ENCODE results near the gene ITGB3BP.
"Not testable (repeated sequence)": the region's sequence is repeated elsewhere in the genome, so short reads cannot be mapped to it uniquely, and the experiment has no call there.

Gene ITGB3BP

DNA sequence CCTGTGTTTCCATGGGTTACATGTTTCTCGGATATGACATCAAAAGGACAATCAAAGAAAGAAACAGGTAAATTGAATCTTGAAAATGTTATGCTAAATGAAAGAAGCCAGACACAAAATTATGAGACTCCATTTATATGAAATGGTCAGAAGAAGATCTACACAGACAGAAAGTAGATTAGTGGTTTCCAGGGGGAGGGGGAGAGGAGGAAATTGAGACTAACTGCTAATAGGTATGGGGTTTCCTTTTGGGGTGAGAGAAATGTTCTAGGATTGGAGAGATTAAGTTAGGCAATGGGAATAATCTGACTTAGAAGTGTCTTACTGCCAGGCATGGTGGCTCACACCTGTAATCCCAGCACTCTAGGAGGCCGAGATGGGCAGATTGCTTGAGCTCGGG, 21.8 kb downstream of the ITGB3BP start:
- no peak for DNase-seq

DNA sequence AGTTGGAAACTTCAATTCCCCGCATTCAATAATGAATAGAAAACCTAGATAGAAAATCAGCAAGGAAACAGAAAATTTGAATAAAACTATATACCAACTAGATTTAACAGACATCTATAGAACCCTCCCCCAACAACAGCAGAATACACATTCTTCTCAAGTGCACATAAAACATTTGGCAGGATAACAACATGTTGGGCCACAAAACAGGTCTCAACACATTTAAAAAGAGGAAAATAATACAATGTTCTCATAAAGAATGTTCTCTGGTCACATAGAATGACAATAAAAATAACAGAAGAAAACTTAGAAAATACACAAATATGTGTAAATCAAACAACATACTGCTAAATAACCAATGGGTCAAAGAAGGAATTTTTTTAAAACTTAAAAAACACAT, 24.9 kb downstream of the ITGB3BP start:
- DNase-seq, result no peak

DNA sequence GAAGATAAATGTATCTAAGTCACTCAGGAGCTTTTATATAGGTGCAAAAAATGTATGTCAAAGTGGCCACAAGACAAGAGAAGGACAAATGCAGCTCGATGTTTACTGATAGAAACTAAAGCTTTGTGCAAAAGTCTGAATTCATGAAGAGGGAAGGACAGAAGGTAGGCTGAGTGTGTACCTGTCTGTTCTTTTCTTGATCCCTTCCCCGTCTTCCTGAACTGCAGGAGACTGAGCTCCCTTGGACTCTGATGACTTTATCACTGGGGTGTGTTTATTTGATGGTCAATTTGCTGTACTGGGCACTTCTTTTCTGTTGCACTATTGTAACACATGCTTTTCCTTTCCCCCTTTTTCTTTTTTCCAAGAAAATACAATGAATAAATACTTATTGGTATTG, 25.4 kb downstream of the ITGB3BP start:
- DNase-seq, result no peak

DNA sequence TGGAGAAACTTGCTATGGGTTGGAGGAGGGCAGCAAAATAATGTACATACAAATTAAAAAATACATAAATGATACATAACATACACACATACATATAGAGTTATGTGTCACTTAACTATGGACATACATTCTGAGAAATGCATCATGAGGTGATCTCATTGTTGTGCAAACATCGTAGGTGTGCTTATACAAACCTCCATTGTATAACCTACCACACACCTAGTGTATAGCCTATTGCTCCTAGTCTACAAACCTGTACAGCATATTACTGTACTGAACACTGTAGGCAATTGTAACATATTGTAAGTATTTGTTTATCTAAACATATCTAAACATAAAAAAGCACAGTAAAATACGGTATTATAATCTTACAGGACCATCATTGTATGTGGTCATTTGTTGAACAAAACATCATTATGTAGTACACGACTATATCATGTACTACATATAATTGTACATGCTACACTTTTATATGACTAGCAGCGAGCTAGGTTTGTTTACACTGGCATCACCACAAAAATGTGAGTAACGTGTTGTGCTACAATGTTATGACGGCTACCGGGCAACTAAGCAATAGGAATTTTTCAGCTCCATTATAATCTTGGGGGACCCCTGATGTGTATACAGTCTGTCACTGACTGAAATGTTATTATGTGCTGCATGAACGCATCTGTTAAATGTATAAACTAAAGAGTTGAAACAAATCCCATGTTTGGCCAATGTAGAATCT, 35.5 kb downstream of the ITGB3BP start:
- no peak for DNase-seq

GRCh38 chr1:63486629-63487028, 36.4 kb downstream of the ITGB3BP start:
- no peak for DNase-seq

DNA sequence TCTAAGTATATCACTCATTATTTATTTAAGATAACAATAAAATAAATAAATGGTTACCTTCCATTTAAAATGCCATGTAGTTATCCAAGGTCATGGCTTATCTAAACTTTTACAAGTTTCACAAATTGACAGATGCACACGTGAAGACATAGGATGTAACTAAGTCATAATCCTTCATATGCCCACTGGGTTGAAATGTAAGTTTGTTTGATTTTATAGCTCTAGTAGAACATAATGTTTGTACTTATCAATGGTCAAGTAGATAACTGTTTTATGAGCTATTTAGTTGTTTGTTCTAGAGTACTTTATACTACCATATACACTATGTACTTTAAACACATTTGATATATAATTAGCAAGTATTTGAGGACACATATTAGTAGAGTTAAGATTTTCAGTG, 43.0 kb downstream of the ITGB3BP start:
- no peak for DNase-seq

DNA sequence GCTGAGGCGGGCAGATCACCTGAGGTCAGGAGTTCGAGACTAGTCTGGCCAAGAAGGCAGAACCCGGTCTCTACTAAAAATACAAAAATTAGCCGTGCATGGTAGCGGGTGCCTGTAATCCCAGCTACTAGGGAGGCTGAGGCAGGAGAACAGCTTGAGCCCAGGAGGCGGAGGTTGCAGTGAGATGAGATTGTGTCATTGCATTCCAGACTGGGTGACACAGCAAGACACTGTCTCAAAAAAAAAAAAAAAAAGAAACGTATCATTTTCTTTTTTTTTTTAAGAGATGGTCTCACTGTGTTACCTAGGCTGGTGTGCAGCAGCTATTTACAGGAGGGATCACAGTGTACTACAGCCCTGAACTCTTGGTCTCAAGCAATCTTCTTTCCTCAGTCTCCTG, 47.3 kb downstream of the ITGB3BP start:
- DNase-seq, result no peak

DNA sequence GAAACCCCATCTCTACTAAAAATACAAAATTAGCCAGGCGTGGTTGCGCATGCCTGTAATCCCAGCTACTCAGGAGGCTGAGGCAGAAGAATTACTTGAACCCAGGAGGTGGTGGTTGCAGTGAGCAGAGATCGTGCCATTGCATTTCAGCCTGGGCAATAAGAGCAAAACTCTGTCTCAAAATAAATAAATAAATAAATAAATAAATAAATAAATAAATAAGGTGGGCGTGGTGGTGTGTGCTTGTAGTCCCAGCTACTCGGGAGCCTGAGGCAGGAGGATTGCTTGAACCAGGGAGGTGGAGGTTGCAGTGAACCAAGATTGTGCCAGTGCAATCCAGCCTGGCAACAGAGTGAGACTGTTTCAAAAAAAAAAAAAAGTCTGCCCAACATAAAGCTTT, 54.3 kb downstream of the ITGB3BP start:
- not testable (repeated sequence) for DNase-seq

DNA sequence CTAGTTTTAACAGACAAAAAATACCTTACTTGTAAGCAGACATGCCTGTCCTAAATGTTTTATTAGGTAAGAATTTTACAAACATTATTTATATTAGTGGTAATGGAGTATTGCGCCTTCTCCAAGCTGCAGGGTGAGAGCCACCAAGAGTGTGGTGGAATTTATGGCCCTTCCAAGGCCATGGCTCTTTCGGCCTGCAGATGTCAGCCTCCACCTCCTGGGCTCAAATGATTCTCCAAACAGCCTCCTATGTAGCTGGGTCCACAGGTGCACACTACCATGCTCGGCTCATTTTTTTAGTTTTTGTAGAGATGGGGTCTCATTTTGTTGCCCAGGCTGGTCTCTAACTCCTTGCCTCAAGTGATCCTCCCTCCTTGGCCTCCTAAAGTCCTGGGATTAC, 56.3 kb downstream of the ITGB3BP start:
- no peak for DNase-seq

GRCh38 chr1:63466181-63466580, 56.8 kb downstream of the ITGB3BP start:
- DNase-seq, result no peak

- DNase-seq, result no peak
These were observed 59.8 kb downstream of the ITGB3BP start for GRCh38 chr1:63463248-63463647.

- DNase-seq, result no peak
These were observed 61.3 kb downstream of the ITGB3BP start for GRCh38 chr1:63461661-63462230.

DNA sequence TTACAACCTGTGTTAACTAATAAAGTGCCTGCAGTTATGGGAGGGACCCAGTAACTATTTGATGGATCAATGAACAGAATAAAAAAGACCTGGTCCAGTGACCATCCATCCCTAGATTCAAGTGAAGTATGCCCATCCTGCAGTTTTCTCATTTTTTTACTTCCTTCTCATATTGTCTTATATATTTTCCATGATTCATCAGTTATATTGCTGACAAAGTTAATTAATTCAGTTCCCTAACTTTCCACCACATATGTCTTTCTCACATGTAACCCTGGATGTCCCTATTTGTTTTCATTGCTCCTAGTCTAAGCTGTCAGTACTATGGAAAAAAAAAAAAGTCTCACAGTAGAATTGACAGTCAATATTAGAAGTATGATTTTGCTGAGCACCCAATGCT, 64.3 kb downstream of the ITGB3BP start:
- no peak for DNase-seq

GRCh38 chr1:63454269-63454668, 68.8 kb downstream of the ITGB3BP start:
- no peak for DNase-seq

GRCh38 chr1:63453232-63453631, 69.8 kb downstream of the ITGB3BP start:
- DNase-seq, result no peak

DNA sequence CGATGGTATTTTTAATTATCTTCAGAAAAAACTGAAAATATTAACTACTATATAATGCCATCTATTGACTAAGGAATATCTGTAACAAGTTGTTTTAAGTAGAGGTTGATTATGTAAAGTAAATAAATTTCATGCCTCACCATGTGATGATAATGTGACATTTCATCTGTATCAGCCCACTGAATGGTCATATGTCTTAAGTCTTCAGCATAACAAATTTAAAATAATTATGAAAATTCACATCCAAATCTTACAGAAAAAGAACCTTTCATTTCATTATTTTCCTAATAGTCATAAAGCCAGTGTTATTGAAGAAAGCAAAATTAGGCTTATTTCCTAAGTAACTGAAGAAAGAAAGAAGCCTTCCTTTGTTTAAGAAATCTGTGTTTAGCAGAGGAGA, 72.6 kb downstream of the ITGB3BP start:
- no peak for DNase-seq

- no peak for DNase-seq
These were observed 74.2 kb downstream of the ITGB3BP start for GRCh38 chr1:63448731-63449246.

DNA sequence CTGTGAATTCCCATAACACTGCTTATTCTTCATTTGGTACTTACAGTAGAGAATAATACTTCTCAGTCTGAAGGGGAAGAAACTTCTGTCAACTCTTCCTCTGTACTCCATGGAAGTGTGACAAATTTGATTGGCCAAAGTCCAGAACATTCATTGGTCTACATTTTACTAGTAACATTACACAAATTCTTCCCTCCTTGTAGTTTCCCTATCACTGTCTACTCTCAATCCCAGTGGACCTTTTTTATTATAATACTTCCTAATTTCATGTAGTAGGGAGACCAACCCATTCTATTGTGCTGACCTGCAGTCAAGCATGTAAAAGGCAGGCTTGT, 80.9 kb downstream of the ITGB3BP start:
- DNase-seq, result no peak

DNA sequence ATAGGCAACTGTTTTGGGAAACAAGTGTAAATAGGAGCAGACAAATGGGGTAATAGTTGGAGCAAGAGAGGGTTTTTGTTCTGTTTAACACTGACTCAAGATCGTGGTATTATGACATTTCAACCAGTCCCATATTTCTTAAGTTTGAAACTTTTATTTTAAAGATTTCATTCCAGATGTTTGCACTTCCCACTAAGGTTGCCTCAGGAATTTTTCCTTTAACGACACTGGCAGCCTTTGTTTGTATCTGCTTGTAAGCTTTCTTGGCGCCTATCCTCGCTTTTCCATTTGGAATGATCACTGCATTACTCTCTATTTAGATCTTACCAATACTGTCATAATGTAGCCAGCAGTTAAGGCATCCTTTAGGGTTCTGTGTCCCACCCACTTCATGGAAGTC, 87.9 kb downstream of the ITGB3BP start:
- no peak for DNase-seq

DNA sequence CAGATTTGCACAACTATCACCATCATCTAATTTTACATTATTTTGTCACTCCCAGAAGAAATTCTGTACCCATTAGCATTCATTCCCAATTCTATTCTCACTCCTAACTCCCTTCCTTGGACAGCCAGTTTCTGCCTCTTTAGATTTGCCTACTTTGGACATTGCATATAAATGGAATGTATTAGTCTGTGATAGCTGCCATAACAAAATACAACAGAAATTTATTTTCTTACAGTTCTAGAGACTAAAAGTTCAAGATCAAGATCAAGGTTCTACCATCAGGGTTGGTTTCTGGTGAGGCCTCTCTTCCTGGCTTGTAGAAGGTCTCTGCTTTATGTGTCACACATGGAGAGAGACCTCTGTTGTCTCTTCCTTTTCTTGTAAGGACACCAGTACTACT, 93.7 kb downstream of the ITGB3BP start:
- no peak for DNase-seq

- DNase-seq, result no peak
These were observed 94.2 kb downstream of the ITGB3BP start for GRCh38 chr1:63428815-63429214.

DNA sequence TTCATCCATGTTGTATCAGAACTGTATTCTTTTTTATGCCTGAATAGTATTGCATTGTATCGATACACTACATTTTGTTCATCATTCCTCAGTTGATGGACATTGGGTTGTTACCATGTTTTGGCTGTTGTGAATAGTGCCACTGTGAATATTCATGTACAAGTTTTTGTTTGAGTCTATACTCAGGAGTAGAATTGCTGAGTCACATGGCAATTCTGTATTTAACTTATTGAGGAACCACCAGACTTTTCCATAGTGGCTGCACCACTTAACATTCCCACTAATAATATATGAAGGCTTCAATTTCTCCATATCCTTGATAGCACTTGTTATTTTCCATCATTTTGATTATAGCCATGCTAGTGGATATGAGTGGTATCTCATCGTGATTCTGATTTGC, 99.4 kb downstream of the ITGB3BP start:
- DNase-seq, result no peak

DNA sequence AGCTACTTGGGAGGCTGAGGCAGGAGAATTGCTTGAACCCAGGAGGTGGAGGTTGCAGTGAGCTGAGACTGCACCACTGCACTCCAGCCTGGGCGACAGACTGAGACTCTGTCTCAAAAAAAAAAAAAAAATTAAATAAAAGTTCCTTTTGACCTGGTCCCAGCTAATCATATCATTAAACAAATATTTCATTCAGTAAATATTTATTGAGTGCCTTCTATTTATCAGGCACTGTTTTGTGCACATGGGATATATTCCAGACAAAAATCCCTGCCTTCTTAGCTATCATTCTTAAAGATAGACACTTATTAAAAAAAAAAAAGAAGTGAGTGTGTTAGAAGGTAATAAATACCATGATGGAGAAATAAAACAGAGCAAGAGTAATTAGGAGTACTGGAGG, 102.3 kb downstream of the ITGB3BP start:
- not testable (repeated sequence) for DNase-seq

DNA sequence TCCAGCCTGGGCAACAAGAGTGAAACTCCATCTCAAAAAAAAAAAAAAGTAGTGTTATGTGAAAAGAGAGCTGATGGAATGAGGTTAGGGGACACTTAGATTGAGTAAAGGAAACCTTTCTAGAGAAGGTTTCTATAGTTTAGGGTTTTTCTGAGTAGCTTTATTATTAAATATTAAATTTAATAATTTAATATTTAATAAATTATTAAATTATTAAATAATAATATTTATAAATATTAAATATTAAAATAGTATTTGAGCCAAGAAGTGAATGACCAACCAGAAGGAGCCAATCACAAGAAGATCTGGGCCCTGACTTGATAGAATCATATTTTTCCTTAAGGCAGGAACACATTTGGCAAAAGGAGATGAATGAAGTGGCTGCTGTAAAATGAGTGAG, 104.9 kb downstream of the ITGB3BP start:
- DNase-seq, result no peak

Measured in NCI-H146 (cell line).